Ramos (cell line): ENCODE results near the gene GFRA4.

Experiments
- in situ Hi-C: fragments of 300-500 bp; cut with MboI; formaldehyde crosslinking; loops from one replicate; pipeline ENCODE4 v1.14.3; 2022; ENCODE audit warnings: low sequenced_read_pairs; ENCODE audit not compliant: unreplicated experiment

The GFRA4 gene

DNA sequence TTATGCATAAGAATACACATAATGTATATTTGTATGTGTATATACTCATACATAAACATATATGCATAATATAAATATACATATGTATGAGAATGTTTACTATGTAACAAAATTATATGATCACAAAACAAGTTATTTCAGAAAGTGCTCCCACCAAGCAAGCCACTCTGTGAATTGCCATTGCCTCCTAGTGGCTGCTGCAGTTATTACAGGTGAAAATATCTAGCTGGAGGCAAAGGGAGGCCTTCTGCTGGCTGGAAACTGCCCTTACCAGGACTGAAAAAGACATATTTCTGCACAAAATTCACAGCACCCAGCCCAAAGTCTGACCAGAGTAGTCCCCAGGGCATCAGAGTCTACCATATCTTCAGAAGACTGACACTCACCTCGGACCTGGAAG is 33.0 kb upstream of the GFRA4 start:
- in situ Hi-C loops = no loop called here

DNA sequence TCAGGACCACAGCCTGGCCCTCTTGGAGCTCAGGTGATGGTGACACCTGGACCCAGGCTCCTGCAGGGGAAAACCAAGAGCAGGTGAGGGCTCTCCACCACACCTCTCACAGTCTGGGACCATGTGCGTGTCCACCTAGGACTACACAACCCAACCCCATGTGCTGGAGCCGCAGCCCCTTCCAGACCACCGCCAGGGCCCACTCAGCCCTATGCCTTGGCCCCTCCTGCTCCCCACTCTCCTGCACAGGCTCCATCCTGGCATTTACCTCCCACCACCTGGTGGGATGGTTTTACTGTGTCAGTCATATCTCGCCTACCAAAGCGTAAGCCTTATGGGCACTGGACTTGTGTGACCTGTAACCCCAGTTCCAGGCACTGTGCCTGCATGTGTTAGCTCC is 31.7 kb upstream of the GFRA4 start:
- in situ Hi-C loops = no loop called here

DNA sequence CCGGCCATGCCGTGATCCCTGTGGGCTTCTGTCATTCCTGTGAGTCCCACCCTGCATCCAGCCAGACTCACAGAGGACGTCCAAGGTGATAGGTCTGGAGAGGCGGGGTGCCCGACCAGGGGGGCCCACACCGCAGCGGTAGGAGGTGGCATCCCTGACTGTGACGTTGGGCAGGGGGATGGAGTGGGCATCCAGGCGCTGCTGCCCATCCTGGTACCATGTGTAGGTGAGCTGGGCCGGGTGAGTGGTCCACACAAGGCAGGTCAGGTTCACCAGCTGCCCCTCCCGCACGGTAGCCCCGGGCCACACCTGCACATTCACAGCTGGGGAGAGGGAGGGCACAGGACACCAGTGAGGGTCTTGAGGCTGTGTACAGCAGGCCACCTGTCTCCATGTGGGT is 30.2 kb upstream of the GFRA4 start:
- in situ Hi-C loops = no loop called here

DNA sequence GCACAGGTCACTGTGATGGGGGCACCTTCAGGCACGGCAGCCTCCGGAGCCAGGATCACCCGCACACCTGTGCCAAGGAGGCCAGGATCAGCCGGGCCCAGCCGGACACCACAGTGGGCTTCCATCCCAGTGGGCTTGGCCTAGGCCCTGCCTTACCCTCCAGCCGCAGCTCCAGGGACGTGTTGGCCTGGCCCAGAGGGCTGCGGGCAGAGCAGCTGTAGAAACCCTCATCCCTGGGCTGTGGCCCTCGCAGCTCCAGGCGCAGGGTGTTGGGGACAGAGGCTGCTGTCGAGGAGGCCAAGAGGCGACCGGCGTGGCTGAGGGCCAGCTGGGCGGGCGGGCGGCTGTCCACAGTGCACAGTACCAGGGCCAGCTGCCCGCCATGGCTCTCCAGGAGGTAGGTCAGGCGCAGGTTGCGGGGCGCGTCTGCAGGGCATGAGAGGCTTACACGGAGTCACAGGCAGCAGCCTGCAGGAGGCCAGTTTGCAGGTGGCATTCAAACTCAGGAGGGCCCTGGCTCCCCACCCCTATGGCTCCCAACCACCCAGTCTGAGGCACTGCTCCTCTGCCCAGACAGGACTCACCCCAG is 29.6 kb upstream of the GFRA4 start:
- in situ Hi-C loops = no loop called here

DNA sequence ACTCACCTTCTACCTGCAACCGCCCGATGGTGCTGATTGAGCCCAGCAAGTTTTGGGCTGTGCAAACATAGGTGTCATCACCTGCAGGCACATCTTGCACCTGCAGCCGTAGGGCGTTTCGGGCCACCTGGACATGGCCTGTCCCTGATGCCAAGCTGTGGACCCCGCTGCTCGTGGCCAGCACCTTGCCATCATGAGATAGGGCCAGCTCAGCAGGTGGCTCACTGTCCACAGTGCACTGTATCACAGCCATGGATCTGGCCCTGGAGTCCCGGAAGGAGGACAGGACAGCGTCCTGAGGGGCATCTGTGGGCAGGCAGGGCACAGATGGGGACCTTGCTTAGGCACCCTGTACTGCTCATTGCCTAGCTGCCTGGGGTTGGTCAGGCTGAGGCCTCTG is 28.7 kb upstream of the GFRA4 start:
- in situ Hi-C loops = no loop called here

DNA sequence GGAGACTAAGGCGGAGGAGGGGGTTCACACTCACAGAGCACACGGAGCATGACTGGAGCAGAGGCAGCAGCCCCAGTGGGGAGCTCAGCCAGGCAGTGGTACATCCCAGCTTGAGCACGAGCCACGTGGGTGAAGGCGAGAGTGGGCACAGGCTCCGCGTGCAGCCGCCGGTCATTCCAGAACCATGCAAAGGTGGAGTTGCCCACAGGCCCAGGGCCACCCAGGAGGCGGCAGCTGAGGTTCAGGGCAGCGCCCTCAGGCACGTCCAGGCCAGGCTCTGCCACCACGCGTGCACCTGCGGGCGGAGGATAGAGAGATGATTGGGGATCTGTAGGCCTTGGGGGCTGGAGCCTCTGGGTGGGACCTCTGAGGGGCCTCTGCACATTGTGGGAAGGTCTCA is 28.1 kb upstream of the GFRA4 start:
- in situ Hi-C loops = no loop called here

DNA sequence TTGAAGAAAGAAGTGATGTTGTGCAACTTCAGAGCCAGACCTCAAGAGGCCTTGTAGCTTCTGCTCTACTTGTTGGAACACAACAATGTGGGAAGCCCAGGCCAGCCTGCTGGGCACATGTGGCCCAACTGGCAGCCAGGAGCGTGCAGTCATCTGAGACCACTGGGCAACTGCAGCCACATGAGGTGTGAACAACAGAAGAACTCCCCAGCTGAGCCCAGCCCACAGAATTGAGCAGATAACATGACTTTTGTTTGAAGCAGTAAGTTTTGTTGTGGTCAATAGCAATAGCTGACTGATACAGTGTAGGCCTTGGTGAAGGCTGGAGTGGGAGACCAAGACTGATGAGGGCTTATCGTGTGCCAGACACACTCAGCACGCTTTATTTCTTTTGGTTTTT is 27.2 kb upstream of the GFRA4 start:
- in situ Hi-C loops = no loop called here

DNA sequence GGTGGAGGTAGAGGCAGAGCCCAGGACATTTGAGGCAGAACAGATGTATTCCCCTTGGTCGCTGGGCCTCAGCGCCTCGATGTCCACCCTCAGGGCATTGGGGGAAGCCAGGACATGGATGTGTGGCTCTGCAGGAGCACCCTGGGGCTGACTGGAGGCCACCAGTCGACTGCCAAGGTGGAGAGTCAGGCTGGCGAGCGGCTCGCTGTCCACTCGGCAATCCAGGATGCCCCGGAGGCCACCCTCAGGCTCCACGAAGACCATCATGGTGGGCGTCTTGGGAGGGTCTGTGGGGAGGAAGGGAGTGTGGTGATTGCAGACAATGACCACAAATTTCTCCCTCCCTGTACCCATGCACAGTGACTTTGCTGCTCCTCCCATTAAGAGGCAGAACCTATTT is 26.8 kb upstream of the GFRA4 start:
- in situ Hi-C loops = no loop called here

DNA sequence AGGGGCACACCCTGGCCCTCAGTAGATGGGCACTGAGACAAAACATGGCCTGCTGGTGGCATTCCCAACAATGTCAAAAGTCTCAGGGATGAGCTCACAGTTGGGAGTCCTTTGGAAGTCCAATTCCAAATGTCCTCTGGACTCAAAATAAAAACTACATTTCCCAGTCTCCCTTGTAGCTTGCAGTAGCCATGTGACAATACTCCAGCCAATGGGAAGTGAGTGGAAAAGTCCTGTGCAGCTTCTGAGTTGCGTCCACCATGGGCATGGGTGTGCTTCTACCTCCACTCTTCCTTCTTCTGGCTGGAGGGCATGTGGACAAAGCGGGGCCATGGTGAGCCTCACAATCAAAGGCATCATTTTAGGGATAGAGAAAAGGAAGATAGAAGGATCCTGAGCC is 24.5 kb upstream of the GFRA4 start:
- in situ Hi-C loops = no loop called here

DNA sequence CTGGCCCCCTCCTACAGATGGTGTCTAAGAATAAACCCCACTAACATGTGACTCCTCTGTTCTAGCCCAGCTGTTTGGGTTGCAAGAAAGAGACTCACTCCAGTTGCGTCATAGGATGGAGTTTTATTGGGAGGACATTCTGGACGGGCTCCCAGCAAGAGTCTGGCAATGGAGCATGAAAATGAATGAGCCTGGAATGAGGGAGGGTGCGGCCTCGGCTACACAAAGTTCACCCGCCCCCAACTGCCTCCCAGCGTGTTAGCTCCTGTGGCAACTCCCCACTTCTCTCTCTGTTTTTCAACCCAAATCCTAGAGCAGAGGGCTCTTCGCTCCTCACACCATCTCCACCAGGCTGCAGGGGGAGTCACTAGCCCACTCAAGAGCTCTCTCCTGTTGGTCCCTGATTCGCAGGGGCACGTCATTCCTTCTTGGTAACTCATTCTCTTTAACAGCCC is 23.7 kb upstream of the GFRA4 start:
- in situ Hi-C loops = no loop called here

DNA sequence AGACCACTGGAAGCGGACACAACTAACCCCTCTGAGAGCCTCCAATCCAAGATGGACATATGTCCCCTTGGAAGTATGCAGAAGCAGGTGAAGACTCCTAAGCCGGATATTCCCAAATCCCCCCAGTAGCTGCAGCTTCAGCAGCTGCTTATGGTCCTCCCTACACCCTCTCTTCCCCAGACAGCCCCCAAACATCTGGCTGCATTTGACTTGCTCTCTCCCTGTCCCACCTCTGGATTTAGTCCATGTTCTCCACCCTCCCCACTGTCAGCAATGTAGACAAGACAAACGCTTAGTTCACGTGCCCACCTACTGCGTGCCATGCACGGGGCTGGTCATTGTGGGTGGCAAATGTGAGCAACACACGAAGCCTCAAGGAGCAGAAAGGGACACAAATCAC is 23.2 kb upstream of the GFRA4 start:
- in situ Hi-C loops = no loop called here

DNA sequence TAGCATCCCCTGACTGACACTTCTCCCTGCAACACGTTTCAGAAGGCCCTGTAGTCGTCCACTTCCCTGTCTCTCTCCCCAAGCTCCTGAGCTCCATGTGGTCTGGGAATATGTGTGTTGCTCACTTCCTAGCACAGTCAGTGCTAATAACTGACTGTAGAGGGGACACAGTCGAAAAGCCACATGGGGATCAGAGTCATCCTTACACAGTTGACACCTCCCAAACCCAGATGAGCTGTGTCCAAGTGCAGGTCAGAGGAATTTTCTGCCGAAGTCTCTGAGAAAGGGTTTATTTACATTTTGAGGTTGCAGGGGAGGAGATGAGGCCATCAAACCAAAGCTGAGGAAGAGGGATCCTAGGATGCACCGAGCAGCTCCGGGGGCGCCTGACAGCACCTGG is 22.1 kb upstream of the GFRA4 start:
- in situ Hi-C loops = no loop called here

DNA sequence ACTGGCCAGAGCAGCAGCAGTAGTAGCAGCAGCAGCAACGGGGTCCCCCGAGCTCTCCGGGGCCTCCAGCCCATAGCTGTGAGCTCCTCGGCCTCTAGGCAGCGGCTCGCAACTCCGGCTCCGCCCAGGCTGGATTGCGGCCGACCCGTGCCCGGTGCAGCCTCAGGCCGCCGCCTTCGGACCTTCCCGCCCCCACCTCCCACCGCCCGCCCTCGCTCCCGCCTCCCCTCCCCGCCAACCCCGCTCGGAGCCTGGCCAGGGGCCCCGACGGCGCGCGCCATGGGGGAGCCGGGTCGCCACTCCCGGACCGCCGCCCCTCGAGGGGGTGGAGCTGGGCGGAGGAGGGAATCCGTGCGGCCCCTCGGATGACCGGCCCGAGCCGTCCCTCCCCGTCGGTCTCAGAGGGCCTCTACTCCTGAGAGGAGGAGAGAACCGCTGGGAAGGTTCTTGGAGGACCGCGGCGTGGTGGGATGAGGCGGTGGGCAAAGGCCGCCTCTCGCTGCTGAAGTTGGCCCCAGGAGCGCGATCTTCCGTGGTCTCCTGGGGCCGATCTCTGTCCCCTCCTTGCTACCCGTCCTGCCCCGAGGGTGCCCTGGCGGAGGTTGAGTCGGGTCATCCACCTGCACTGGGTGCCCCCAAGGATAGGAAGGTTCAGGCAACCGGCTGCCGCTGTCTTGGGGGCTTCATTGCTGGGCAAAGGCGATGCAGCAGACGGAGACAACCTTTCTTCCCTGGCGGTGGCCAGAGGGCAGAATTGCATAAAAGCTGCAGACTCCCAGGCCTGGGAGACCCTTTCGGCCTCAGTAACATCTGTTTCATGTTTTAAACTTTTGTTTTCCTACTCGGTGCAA is 19.0 kb upstream of the GFRA4 start, which contains the start of gene ADAM33:
ADAM33 (minus strand) TSS at position 80 of the 851 bp plus-strand sequence; CDS start at position 74, 6 bp downstream.
- in situ Hi-C loops = no loop called here

DNA sequence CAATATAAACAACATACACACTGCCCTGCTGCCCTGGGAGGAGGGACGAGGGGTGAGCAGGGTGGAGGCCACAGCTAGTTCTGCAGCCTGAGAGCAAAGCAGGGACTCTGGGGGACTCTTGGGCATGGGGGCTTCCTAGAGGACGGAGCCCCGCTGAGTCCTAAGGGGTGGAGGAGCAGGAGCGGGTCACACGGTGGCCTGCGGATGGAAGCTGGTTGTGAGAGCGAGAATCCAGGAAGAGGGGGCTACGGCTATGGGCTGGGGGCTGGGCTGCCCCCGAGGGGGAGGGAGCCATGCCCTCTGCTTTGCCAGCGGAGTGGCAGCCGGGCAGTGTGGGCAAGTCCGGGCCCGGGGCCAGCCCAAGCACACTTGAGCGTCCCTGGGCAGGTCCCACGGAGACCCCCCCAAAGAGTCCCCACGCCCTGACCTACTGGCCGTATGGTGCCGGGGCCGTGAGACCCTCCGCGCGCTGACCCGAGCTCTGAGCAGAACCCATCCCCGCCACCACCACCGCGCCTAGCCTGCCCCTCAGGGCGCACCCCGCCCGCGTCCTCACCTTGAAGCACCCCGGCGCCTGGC is 18.2 kb upstream of the GFRA4 start:
- in situ Hi-C loops = no loop called here

DNA sequence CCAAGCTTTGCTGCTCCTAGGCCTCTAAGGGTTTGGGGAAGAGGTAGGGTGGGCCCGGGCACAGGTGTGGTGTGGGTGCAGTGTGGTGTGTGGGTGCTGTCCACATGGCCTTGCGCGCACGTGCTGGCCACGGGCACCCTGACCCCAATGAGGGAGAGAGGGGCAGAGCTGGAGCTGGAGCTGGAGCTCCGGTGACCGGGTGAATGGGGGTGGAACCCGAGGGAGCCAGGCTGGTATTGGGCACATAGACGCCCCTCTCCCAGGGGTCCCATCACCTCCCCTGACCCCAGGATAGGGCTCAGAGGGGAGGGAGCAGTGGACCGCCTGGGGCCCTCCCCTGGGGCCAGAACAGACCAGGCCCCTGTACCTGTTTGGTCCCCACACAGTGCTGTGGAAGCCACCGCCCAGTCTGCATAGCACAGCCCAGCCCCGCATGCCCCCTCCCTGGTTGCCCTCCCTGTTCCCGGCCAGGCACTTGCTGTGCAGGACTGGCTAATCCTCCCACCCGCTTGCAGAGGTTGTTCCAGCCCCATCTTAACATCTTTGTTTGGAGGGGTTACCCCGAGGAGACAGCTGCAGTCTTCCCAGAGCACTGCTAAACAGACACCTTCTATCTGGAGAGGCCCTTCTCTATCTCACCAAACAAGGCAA is 17.6 kb upstream of the GFRA4 start:
- in situ Hi-C loops = no loop called here

DNA sequence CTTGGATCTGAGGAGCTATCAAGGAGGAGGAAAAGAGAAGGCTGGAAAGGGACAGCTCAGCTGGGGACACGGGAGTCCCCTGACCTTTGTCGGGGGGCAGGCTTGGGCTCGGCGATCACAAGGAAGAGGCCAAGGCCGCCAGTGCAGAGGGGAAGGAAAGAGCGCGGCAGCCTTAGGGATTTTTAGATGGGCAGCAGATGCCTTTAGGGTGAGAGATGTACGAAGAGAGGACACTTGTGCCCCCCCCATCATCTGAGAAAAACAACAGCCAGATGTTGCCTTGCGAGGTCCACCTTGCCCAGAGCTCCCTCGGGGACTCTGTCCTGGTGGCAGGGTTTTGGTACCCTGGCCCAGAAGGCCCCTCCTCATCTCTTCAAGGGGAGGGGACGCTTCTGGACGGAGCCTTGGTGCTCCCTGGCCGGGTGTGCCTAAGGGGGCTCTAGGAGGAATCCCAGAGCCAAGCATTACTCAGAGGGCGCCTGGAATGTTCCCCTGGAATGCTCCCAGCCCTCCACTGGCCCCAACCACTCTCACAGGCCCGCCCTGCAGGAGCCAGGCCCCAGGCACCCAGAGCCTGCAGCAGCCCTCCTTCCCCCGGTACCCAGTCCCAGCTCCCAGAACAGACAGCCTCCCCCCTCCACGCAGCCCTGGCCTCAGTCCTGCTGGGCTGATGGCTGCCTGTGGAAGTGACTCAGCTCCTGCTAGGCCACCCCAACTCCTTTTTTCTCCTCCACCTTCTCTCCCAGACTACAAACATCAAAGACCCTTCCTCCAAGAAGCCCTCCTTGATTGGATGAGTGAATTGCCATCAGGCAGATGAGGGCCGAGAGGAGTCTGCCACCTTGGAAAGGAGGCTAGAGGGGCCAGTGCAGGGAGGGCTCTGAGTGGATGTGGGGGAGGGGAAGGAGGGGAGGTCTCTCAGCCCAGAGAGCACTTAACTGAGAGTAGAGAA is 16.8 kb upstream of the GFRA4 start:
- in situ Hi-C loops = no loop called here

DNA sequence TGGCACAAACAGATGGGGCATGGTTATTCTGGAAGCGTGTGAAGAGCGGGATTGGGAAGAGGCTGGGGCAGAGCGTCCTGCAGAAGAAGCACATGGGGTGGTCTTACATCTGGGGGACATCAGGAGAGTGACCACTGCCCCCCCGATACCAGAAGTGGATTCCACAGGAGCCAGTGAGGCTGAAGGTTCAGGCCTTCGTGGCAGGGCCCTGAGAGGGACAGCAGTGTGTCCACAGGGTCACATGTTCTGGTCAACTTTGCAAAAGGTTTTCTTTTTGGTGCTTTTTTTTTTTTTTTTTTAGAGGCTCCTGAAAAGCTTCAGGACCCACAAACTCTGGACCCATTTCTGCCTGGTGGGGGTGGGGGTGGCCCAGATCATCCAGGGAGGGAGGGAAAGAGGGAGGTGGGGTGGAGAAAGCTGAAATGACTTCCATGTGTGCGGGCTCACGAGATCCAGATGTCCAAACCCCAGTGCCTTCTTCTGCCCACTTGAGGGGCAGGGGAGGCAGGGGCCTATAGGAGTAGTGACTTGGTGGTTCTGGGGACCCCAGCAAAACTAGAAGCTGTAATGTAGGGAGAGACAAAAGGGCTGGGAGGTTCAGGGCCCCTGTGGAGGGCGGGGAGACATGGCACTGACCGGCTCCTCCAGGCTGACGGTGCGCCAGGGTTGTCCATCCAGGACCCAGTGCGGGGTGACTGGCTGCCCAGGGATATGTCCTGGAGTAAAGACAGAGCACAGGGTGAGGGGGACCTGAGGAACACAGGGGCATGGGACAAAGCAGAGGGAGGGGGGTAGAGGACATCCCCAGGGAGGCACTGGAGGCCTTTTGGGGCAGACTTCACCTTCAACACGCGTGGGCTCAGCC is 15.9 kb upstream of the GFRA4 start:
- in situ Hi-C loops = no loop called here

DNA sequence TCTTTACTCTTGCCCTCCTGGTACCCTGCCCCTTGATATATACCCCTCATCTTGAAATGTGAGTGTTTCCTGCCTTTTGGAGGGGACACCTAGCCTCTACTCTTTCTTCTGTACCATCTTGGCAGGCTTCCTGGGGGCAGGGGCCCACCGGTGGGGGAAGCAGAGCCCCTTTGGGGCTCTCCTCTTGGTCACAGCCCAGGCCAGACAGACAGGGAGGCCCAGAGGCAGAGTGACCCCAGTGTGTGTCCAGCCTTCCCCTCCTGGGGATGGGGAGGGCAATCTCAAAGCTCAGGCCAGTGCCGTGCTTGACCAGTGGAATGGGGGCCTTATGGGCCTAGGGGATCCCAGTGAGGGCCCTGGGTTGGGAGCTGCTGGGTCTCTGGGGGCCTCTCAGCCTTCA is 15.0 kb upstream of the GFRA4 start:
- in situ Hi-C loops = no loop called here

DNA sequence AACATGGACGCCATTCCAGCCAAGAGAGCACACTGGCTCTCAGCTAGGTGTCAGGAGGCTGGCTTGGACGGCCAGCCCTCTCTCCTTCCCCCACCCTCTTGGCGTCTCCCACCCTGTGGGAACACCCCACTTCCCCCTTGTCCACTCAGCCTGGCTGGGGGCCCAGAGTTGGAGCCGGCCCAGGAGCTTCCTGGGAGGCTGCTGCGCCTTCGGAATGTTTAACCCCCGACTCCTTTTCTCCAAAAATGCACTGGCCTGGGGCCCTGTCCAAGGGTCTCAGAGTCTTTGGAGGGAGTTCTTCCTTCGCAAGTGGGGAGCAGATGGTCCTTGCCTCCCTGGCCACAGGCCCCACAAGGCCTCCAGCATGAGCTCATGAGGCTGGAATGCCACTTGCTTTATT is 14.5 kb upstream of the GFRA4 start:
- in situ Hi-C loops = no loop called here
